ENCODE data around the gene ADAMTSL2. TPM values are rescaled to one million over a fixed set of nuclear protein-coding genes. Genes with fewer than 3 reads are reported as not detected.

Gene ADAMTSL2
- total RNA-seq, 2 experiments from 2014 or later, result 0.11 to 0.25 TPM

GRCh38 chr9:133612816-133613215, 78.3 kb downstream of the ADAMTSL2 start:
- no peaks in the 10 kb centered on the region for H3K9me3 Mint-ChIP-seq
- ChIA-PET CTCF (no interaction called here), POLR2A (no interaction called here)
- H3K27me3 Mint-ChIP-seq, result peaks cover 27% of the 10 kb centered on the region
- no peak for TF ChIP-seq CTCF (IDR thresholded peaks at IDR 0.05)
- intact Hi-C loops (cut with micrococcal nuclease), result no loop called here
- ATAC-seq, result no peak
- H3K4me1 Mint-ChIP-seq (ENCODE audit: low read depth), result no peaks in the 10 kb centered on the region
- H3K27ac Mint-ChIP-seq, result no peak overlapping the region
- H3K36me3 Mint-ChIP-seq (ENCODE audit: low read depth), result no peaks in the 10 kb centered on the region
- DNase-seq, result no peak
- no peak overlapping the region for H3K4me3 Mint-ChIP-seq

GRCh38 chr9:133613432-133613831, 78.9 kb downstream of the ADAMTSL2 start:
- intact Hi-C loops (cut with micrococcal nuclease), result no loop called here
- Mint-ChIP-seq H3K9me3 (no peaks in the 10 kb centered on the region), H3K4me3 (no peak overlapping the region), H3K27ac (no peak overlapping the region), H3K27me3 (peaks cover 21% of the 10 kb centered on the region), H3K36me3 (ENCODE audit: low read depth) (no peaks in the 10 kb centered on the region), H3K4me1 (ENCODE audit: low read depth) (no peaks in the 10 kb centered on the region)
- ChIA-PET POLR2A (no interaction called here), CTCF (no interaction called here)
- TF ChIP-seq CTCF (IDR thresholded peaks at IDR 0.05), result no peak
- DNase-seq (no peak), ATAC-seq (no peak)

- no peak for DNase-seq
- no peak for TF ChIP-seq CTCF (IDR thresholded peaks at IDR 0.05)
- no peaks in the 10 kb centered on the region for H3K36me3 Mint-ChIP-seq (ENCODE audit: low read depth)
- intact Hi-C loops (cut with micrococcal nuclease), result no loop called here
- no peaks in the 10 kb centered on the region for H3K9me3 Mint-ChIP-seq
- no peak overlapping the region for H3K4me3 Mint-ChIP-seq
- H3K27ac Mint-ChIP-seq, result no peak overlapping the region
- POLR2A ChIA-PET, result no interaction called here
- H3K27me3 Mint-ChIP-seq, result peaks cover 19% of the 10 kb centered on the region
- ATAC-seq, result no peak
- peaks cover 3% of the 10 kb centered on the region for H3K4me1 Mint-ChIP-seq (ENCODE audit: low read depth)
- CTCF ChIA-PET, result no interaction called here
Measured at GRCh38 chr9:133614056-133614455, 79.6 kb downstream of the ADAMTSL2 start.

GRCh38 chr9:133614678-133615077, 80.2 kb downstream of the ADAMTSL2 start:
- ChIA-PET POLR2A (no interaction called here), CTCF (interaction anchor here (1.4 kb wide), 1 partner anchor 9 kb away, joined by 3 read pairs; no protein-coding TSS in a partner anchor)
- peaks cover 16% of the 10 kb centered on the region for H3K27me3 Mint-ChIP-seq

GRCh38 chr9:133615186-133615585, 80.7 kb downstream of the ADAMTSL2 start:
- Mint-ChIP-seq H3K27ac (no peak overlapping the region), H3K36me3 (ENCODE audit: low read depth) (no peaks in the 10 kb centered on the region), H3K27me3 (peaks cover 12% of the 10 kb centered on the region), H3K4me1 (ENCODE audit: low read depth) (peaks cover 13% of the 10 kb centered on the region), H3K4me3 (no peak overlapping the region), H3K9me3 (no peaks in the 10 kb centered on the region)
- no peak for DNase-seq
- intact Hi-C loops (cut with micrococcal nuclease), result no loop called here
- ChIA-PET POLR2A (interaction anchor here (0.8 kb wide), 1 partner anchor 56 kb away, joined by 3 read pairs; no protein-coding TSS in a partner anchor), CTCF (interaction anchor here (1.4 to 1.6 kb wide), 2 partner anchors 10 to 25 kb away, joined by 3 to 4 read pairs; no protein-coding TSS in a partner anchor)
- no peak for TF ChIP-seq CTCF (IDR thresholded peaks at IDR 0.05)
- ATAC-seq, result no peak

More at GRCh38 chr9:133614678-133615077, 80.2 kb downstream of the ADAMTSL2 start:
- no peak for DNase-seq
- no peak for ATAC-seq
- intact Hi-C loops (cut with micrococcal nuclease), result no loop called here
- H3K27ac Mint-ChIP-seq, result no peak overlapping the region
- TF ChIP-seq CTCF (IDR thresholded peaks at IDR 0.05), result no peak
- no peak overlapping the region for H3K4me3 Mint-ChIP-seq
- H3K36me3 Mint-ChIP-seq (ENCODE audit: low read depth), result no peaks in the 10 kb centered on the region
- peaks cover 7% of the 10 kb centered on the region for H3K4me1 Mint-ChIP-seq (ENCODE audit: low read depth)
- no peaks in the 10 kb centered on the region for H3K9me3 Mint-ChIP-seq

Data from activated CD8-positive, alpha-beta T cell treated with anti-CD3 and anti-CD28 coated beads for 36 hours (primary cell).